NCI-H1092 treated with DMSO at 0.1 percent for 48 hours (cell line): ENCODE results near the gene GPR78.
"Not testable (repeated sequence)": the region's sequence is repeated elsewhere in the genome, so short reads cannot be mapped to it uniquely, and the experiment has no call there.

Experiments
- DNase-seq: peaks from one replicate; lab custom pipeline; 2025; lab: John Stamatoyannopoulos, UW

Gene GPR78

DNA sequence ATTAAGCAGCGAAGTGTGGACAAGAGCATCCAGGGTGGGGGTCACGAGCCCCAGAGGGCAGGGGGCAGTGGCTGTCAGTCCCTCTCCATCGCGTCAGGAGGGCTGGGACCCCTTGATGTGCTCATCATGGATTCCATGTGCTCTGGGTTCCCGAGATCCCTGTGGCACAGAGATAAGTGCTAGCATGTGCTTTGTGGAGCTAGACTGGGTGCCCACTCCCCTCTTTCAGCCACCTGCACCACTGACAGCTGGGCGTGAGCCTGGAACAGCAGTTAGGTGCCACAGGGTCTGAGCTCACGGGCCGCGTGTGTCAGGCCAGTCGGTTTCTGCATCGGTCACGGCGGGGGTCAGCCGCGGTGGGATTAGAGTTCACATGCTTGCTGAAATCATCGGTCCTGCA is 36.6 kb downstream of the GPR78 start:
- no peak for DNase-seq

DNA sequence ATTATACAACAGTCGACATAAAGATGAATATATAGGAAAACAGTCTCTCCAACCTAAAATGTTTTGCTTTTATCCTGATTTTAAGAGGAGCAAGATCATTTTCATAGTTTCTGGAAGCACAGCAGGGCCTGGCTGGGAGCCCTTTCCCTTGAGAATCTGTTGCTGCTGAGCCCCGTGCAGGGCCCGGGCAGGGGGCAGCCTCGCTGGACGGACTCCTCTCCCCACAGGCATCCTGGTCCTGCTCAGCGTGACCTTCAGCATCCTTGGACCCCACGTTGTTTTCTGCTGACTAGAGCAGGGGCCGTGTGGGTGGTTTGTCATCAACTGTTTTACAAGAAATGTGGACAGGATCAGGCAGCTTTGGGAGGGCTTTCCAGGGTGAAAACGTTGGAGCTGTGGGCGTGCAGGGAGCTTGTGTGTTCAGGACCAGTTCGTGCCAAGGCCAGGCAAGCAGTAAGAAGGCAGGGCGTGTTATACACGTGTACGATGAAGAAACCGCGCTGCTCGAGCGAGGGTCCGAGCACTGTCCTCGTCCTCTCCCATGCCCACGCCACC is 37.4 kb downstream of the GPR78 start:
- DNase-seq, result no peak

DNA sequence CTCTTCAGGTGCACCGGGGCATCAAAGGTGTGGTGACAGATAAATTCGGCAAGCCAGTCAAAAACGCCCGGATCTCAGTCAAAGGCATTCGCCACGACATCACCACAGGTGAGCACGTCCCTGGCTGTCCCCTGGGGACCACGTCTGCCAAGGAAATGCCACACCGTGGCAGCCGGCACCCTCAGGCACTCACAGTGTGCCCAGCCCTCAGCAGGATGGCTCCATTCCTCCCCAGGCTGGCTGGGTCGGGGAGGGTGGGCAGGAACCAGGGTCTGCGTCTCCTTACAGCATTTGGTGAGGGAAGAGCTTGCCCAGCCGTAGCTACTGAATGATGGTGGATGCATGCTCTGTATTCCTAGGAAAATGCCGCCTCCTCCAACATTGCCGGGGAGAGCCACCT is 38.2 kb downstream of the GPR78 start:
- no peak for DNase-seq

DNA sequence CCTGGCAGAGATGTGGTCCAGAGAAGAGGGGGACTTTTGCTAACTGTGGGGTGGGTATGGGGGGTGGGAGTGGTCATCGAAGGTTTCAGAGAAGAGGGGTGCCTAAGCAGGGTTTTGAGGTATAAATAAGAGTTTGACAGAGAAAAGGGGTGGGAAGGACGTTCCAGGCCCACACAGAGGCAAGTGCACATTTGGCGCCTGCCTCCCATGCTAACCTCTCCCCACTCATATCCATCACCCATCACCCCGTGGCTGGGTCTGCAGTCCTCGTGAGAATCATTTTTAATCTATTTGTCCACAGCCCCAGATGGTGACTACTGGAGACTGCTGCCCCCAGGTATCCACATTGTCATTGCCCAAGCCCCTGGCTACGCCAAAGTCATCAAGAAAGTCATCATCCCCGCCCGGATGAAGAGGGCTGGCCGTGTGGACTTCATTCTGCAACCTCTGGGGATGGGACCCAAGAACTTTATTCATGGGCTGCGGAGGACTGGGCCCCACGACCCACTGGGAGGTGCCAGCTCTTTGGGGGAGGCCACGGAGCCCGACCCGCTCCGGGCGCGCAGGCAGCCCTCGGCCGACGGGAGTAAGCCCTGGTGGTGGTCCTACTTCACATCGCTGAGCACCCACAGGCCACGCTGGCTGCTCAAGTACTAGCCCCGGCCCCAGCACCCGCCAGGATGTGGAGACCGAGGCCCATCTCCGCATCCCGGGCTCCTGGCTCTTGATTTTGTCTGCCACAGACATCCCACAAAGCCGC is 38.9 kb downstream of the GPR78 start:
- no peak for DNase-seq

DNA sequence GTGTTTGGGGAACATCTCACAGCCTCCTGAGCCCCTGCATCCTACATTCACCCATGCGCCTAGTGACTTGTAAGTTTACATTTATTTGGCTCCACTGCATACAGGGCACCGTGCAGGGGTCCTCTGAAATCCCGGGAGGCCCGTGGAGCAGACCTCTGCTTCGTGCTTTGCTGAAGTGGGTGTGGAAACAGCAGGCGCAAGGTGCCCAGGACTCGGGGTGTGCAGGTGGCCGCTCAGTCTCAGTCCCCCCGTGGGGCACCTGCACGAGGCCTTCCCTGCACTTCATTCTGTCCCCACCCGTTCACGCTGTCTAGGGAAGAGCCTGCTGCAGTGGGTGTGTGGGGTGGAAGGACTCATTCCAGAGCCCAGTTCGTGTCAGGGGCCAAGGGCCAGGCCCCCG is 40.9 kb downstream of the GPR78 start:
- not testable (repeated sequence) for DNase-seq

DNA sequence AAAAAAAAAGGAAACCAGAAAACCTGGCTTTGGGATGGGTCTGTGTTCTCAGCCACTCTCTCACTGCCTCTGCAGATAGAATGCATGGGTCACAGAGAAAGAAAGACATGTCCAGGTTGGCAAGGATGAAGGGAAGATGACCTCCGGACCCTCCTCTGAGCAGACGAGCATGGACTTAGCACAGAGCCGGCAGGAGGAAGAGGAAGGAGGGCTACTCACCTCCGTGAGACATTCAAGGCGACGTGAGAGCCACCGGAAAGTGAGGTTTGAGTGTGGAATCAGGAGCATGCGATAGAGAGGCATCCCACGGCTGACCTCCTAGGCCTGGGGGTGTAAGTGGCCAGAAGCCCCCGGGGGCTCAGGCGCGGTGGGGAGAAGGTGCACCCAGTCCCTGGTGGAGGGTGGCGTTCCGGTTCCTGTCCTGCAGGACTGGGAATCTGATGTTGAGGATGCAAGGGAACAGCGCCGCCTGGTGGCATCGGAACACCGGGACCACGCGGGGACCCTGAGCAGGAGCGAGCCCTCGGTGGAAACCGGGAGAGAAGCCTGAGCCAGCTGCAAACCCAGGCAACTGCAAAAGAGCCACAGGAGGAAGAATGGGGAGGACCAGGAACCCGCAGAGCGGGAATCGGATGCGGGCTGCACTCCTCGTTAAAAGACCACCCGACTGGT is 44.5 kb downstream of the GPR78 start:
- not testable (repeated sequence) for DNase-seq

DNA sequence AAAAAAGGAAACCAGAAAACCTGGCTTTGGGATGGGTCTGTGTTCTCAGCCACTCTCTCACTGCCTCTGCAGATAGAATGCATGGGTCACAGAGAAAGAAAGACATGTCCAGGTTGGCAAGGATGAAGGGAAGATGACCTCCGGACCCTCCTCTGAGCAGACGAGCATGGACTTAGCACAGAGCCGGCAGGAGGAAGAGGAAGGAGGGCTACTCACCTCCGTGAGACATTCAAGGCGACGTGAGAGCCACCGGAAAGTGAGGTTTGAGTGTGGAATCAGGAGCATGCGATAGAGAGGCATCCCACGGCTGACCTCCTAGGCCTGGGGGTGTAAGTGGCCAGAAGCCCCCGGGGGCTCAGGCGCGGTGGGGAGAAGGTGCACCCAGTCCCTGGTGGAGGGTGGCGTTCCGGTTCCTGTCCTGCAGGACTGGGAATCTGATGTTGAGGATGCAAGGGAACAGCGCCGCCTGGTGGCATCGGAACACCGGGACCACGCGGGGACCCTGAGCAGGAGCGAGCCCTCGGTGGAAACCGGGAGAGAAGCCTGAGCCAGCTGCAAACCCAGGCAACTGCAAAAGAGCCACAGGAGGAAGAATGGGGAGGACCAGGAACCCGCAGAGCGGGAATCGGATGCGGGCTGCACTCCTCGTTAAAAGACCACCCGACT is 50.2 kb downstream of the GPR78 start:
- not testable (repeated sequence) for DNase-seq

DNA sequence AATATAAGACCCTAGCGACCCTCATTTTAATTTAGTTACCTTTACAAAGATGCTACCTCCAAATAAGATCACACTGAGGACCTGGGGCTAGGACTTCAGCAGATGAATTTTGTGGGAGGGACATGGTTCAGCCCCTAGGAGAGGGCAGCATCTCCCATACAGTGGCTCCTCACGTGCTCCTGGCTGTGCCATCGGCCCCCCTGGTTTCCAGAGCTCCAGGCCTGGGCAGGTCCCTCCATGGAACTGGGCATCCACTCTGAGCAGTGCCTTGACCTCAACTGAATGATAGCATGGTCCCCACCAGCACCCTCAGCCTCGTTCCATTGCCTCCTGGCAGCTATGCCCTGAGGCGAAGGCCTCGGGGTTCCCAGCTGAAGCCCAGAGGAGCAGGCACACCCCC is 51.7 kb downstream of the GPR78 start:
- not testable (repeated sequence) for DNase-seq

DNA sequence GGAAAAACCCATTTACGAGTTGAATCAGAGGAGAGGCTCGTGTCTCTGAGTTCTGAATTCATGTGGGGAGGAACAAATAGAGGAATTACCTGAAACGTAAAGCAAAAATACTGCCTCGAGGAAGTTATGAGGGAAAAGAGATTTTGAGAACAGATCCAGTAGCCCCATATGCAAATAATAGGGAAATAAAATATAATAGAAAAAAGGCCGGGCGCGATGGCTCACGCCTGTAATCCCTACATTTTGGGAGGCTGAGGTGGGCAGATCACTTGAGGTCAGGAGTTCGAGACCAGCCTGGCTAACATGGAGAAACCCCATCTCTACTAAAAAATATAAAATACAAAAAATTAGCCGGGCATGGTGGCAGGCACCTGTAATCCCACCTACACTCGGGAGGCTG is 54.6 kb downstream of the GPR78 start:
- DNase-seq, result not testable (repeated sequence)

DNA sequence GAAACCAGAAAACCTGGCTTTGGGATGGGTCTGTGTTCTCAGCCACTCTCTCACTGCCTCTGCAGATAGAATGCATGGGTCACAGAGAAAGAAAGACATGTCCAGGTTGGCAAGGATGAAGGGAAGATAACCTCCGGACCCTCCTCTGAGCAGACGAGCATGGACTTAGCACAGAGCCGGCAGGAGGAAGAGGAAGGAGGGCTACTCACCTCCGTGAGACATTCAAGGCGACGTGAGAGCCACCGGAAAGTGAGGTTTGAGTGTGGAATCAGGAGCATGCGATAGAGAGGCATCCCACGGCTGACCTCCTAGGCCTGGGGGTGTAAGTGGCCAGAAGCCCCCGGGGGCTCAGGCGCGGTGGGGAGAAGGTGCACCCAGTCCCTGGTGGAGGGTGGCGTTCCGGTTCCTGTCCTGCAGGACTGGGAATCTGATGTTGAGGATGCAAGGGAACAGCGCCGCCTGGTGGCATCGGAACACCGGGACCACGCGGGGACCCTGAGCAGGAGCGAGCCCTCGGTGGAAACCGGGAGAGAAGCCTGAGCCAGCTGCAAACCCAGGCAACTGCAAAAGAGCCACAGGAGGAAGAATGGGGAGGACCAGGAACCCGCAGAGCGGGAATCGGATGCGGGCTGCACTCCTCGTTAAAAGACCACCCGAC is 55.8 kb downstream of the GPR78 start:
- DNase-seq, result not testable (repeated sequence)
